ENCODE results near the gene HSD17B13.

The HSD17B13 gene

DNA sequence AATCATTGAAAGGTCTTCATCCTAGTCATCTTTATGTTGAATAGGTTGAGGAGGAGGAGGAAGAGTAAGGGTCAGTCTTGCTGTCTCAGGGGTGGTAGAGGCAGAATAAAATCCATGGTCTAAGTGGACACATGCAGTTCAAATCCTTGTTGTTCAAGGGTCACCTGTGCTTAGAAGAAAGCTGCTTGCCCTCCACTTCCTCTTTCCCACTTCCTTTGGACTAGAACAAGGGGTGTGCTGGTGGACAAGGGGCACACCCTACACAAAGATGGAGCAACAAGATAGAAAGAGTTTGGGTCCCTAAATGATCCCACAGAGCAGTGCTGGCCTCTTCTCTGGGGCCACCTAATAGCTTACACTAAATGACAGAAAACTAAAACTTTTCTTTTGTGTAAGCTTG, 47.9 kb downstream of the HSD17B13 start:
- intact Hi-C loops (cut with DNase I), result loop anchor here (5.0 kb wide), 1 partner anchor 192 kb away; no protein-coding TSS in a partner anchor
- no peak for DNase-seq

DNA sequence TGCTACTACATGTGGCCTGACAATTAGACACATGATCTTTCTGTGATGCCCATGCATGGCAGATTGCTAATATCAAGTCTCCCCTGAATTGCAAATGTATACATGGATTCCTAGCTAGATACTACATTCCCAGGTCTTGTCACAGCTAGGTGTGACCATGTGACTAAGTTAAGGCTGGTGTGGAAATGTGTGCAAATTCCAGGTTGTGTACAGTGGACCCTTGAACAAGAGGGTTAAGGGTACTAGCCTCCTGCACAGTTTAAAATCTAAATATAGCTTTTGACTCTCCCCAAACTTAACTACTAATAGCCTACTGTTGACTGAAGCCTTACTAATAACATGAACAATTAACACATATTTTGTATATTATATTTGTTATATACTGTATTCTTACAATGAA, 48.4 kb downstream of the HSD17B13 start:
- intact Hi-C loops (cut with DNase I), result loop anchor here (5.0 kb wide), 1 partner anchor 193 kb away; no protein-coding TSS in a partner anchor
- DNase-seq, result no peak

DNA sequence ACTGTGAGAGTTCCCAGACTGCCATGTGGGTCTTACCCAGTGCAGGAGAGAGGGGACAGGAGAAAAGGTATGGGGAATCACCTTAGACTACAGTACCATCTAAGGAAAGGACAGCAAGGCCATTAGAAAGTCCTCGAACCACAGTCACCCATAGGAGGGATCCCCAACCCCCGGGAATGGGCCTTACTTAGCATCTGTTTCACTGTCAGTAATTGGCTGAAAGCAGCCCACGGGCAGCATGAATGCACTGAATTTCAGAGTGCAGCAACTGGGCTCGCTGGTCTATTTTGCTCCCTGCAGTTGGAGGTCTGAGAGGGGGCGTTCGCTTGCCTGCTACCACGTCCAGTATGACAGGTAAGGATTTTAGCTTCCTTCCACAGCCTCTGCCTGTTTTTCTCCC, 51.9 kb downstream of the HSD17B13 start:
- intact Hi-C loops (cut with DNase I), result loop anchor here (5.0 kb wide), 1 partner anchor 196 kb away; no protein-coding TSS in a partner anchor
- no peak for DNase-seq

DNA sequence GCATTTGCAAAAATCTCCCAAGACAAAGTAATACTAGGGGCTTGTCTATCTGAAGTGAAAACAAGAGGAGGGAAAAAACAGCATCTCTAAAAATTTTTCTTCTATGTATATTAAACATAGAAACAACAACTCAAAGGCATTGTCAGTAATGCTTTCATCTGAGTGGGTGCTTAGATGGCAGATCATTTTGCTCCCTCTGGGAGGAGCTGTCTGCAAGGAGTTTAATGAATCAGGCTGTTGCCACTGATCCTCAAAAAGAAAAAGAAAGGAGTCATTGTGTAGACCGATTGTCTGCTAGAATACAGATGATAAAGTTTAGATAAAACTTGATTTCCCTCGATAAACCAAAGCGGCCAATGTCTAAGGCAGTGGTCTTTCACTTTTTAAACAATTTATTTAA, 52.5 kb downstream of the HSD17B13 start:
- intact Hi-C loops (cut with DNase I), result loop anchor here (5.0 kb wide), 1 partner anchor 197 kb away; no protein-coding TSS in a partner anchor
- peak in 34 of 42 donors; percentile 6 to 80 (median 53) for DNase-seq

DNA sequence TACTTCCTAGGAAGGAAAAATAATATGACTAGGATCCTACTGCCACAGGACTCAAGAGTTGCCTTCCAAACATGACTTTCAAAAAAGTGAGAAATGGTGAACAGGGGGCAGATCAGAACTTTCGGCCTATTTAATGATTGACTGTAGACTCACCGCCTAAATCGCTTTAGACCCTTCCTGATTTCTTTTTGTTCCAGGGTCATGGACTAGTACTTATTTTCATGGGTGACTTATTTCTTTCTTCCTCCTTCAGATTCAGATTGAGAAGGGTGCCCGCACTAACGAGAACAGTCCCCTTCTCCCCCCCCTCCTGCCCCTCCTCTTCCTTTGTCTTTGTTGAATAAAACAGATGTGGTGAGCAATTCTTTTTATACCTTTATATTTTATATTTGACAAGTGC, 54.3 kb downstream of the HSD17B13 start:
- intact Hi-C loops (cut with DNase I), result no loop called here
- DNase-seq, result no peak

DNA sequence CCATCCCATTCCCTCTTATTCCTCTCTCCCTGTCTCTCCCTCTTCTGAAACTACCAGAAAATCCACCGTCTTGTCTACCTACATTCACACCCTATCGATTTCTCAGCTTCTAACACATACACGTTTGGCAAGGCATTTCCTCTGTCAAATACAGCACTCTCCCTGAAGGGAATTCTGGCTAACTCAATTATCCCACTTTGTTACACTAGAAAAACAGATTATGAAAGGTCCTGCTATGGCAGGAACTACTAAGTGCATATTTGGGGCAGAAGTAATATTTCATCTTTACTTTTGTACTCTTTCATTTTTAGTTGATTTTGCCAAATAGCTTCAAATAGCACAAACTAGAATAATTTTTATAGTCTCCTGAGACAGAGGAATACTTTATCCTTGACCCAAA, 55.7 kb downstream of the HSD17B13 start:
- DNase-seq, result no peak
- intact Hi-C loops (cut with DNase I), result no loop called here

DNA sequence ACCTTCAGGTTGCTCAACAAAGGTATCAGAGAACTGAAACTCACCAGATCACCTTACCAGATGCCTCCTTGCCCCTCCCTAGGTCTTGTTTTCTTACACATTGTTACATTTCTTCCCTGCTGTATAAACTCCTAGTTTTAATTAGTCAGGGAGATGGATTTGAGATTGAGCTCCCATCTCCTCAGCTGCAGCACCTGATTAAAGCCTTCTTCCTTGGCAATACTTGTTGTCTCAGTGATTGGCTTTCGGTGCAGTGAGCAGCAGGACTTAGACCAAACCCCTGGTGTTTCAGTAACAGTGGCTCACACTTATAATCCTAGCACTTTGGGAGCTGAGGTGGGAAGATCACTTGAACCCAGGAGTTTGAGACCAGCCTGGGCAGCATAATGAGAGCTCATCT, 59.8 kb downstream of the HSD17B13 start:
- no peak for DNase-seq
- intact Hi-C loops (cut with DNase I), result no loop called here

DNA sequence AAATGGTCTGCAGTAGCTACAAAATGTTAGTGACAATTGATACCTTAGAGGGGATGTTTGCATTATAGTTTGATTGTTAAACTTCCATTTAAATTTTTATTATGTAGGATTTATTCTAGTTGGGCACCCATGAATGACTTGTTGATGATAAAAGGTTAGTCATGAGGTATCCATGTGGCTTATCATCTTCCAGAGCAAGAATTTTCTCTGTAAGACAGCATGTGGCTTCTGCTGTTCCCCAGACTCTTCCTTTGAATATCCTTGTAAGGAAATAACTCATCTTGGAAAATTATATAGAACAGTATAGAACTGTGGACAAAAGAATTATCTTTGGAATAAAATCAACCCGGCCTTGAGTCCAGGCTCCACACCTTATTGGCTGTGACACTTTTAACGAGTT, 62.2 kb downstream of the HSD17B13 start:
- intact Hi-C loops (cut with DNase I), result no loop called here
- DNase-seq, result no peak

DNA sequence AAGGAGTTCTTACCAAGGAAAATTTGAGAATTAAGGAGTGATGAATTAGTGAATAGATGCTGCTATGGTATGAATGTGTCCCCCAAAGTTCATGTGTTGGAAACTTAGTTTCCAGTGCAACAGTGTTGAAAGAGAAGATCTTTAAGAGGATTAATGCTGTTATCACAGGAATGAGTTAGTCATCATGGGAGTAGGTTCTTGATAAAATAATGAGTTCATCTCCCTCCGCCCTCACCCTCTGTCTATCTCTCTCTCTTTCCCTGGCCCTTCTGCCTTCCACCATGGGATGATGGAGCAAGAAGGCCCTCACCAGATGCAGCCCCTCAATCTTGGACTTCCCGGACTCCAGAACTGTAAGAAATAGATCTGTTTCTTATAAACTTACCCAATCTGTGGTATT, 64.0 kb downstream of the HSD17B13 start:
- intact Hi-C loops (cut with DNase I), result no loop called here
- no peak for DNase-seq

DNA sequence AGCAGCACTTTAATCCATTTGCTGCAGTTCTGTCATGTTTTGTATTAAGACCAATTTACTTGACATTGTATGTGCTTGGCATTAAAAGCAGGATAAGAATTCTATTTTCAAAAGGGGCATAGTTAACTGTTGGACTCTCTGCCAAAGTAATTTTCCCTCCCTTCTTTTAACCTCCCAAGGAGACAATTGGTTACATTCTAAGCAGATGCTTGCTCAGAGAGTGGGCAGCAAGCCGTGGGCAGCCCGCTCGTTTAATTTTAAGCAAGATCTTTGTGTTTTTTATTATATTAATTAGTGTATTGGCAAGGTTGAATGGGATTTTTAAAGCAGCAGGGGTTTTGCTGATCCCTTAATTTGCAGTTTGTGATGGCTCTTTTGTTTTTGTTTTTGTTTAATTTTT, 65.2 kb downstream of the HSD17B13 start:
- peak in 28 of 42 donors; percentile 5 to 56 (median 27) for DNase-seq

DNA sequence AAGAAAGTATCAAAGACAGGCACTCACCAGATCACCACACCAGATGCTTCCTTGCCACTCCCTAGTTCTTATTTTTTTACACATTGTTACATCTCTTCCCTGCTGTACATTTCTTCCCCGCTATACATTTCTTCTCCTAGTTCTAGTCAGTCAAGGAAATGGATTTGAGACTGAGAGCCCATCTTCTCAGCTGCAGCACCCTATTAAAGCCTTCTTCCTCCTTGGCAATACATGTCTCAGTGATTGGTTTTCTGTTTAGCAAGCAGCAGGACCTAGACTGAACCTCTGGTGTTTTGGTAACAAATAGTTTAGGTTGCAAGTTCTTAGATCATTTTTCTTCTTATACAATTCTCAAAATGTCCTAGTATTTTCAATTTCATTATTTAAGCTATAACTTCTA, 66.9 kb downstream of the HSD17B13 start:
- no peak for DNase-seq
- intact Hi-C loops (cut with DNase I), result no loop called here

More for the DNA sequence above, 65.2 kb downstream of the HSD17B13 start:
- intact Hi-C loops (cut with DNase I), result no loop called here

All from head of caudate nucleus (tissue), 42 donors.